Activated naive CD4-positive, alpha-beta T cell treated with anti-CD3 and anti-CD28 coated beads, Interleukin-2, amount 50 U/mL, for 72 hours (primary cell): ENCODE data around the gene CNPY4. TPM values are rescaled to one million over a fixed set of nuclear protein-coding genes. Genes with fewer than 3 reads are reported as not detected.

Experiments used
- ATAC-seq, 2 donors: fragments of 150-1000 bp; cut with Tn5 transposase; 2 replicates each; pipeline ENCODE4 v1.10.0; 2021; ENCODE audit warnings: mild to moderate bottlenecking in 2 of 2, moderate library complexity in 2 of 2
- DNase-seq, 2 donors: peaks; one replicate each; pipeline ENCODE4 v3.0.0; 2021 to 2022; ENCODE audit warnings: low spot score in 2 of 2
- H3K27ac Mint-ChIP-seq, 2 donors: one replicate each; pipeline ENCODE4 v1.8.0; 2022; ENCODE audit warnings: mild to moderate bottlenecking in 2 of 2, mixed read lengths in 2 of 2
- H3K36me3 Mint-ChIP-seq, 2 donors: one replicate each; pipeline ENCODE4 v1.8.0; 2022; ENCODE audit warnings: mixed read lengths in 2 of 2
- H3K9me3 Mint-ChIP-seq, 2 donors: one replicate each; pipeline ENCODE4 v1.8.0; 2022; ENCODE audit warnings: mixed read lengths in 2 of 2
- total RNA-seq, 2 donors: library from RNA; stranded (reverse); gene quantifications; one replicate each; pipeline ENCODE4 v1.2.3, GENCODE V29; 2022

Gene CNPY4, protein sequence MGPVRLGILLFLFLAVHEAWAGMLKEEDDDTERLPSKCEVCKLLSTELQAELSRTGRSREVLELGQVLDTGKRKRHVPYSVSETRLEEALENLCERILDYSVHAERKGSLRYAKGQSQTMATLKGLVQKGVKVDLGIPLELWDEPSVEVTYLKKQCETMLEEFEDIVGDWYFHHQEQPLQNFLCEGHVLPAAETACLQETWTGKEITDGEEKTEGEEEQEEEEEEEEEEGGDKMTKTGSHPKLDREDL
- 10 to 100 TPM; 16.4 to 20.9 TPM for total RNA-seq

DNA sequence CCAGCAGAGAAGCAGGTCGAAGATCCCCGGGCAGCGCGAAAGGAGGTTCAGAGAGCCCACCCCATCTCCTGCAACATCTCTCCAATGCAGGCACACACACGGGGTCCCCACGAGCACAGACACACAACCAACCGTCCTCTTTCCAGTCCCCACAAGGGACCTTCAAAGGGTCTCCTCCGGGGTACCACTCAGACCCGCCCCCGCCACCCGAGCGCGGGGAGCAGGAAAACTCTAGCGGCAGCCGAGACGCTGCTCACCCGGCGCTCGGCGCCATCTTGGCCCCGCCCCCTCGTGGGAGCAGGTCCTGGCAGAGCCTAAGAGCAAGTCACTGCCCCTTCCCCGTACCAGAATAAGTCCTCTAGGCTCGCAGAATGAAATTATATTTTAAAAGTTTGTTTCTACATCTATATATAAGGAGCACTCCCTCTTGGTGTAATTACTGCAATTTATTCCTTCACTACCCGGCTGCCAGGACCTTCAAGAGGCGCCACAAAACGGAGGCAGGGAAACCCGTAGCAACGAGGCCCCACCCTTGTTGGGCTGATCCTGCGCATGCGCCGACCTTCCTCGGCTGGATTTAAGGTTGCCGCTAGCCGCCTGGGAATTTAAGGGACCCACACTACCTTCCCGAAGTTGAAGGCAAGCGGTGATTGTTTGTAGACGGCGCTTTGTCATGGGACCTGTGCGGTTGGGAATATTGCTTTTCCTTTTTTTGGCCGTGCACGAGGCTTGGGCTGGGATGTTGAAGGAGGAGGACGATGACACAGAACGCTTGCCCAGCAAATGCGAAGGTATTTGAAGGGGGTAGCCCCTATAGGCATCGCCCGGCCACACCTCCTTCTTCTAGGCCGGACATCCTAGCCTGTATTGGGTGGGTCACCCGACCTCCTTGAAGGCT is at the start of gene CNPY4, which contains the start of gene TAF6:
CNPY4 (plus strand) TSS at position 563 of the 898 bp plus-strand sequence; CDS start at position 674, 111 bp downstream.
TAF6 (minus strand) TSS at position 287 of the 898 bp plus-strand sequence. CDS start 5,149 bp downstream, outside the sequence.
- peak; percentile 81 for ATAC-seq
- H3K36me3 Mint-ChIP-seq: peaks cover 7 to 16% of the 10 kb centered on the region in 2 donors

DNA sequence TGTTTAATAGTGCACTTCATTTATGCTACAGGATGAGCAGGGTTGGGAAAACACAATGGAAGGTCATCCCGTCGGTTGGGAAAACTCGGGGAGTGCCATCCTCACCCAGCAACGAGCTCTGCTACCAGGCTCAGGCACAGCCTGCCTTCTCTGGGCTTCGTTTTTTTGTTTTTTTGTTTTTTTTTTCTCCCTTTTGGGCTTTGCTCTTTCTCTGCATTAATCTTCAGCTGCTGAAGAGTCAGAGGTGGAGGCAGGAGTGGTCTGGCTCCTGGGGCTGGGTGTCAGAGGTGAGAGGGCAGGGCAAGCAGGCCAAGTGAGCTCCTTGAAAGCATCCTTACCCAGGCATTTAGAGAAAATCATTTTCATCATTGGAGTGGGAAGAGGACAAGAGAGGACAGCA is 49.4 kb upstream of the CNPY4 start:
- H3K9me3 Mint-ChIP-seq: peaks cover 19 to 30% of the 10 kb centered on the region in 2 donors
- no peak overlapping the region for H3K27ac Mint-ChIP-seq
- ATAC-seq: no peak
- H3K36me3 Mint-ChIP-seq: peaks cover 50 to 56% of the 10 kb centered on the region in 2 donors
- DNase-seq: no peak

More for the DNA sequence above, at the start of gene CNPY4, which contains the start of gene TAF6:
- peak; percentile 91 to 93 for DNase-seq
- H3K9me3 Mint-ChIP-seq: no peaks in the 10 kb centered on the region
- H3K27ac Mint-ChIP-seq: peak within 1 kb of the TSS; percentile 94 to 99

DNA sequence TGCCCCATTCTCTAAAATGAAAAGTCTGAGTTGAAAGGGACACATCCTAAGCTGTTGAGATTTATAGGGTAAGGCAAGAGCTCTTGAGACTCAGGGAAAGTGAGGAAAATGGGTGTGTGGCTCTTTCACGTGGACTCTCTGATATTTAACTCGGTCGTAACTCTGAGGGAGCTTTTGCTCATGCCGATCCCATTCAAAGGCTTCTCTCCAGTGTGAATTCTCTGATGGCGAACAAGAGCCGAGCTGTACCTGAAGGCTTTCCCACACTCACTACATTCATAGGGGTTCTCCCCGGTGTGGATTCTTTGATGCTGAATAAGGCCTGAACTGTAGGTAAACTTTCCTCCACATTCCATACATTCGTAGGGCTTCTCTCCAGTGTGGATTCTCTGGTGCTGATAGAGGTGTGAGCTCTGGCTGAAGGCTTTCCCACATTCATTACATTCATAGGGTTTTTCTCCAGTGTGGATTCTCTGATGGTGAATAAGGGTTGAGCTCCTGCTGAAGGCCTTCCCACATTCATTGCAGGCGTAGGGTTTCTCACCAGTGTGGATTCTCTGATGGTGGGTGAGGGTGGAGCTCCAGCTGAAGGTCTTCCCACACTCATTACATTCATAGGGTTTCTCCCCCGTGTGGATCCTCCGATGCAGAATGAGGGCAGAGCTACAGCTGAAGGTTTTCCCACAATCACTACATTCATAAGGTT is 48.3 kb upstream of the CNPY4 start:
- peaks cover 19 to 30% of the 10 kb centered on the region in 2 donors for H3K9me3 Mint-ChIP-seq
- no peak for ATAC-seq

DNA sequence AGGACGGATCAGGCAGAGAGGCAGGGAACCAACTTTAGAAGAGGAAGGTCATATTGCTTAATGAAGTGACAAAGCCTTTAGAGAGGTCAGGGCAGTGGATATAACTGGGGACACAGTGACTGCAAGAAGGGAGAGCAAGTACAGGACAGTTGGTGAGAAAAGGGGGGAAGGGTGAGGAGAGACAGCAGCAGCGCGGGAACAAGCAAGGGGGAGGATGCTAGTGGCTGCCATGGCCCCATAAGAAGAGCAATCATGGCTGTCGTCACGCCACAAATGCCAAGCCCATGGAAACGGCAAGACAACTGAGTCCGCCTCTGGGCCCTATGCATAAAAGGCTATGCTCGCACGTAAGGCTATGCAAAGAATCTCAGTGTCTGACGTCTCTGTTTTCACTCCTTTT is 47.0 kb upstream of the CNPY4 start:
- peaks cover 72 to 79% of the 10 kb centered on the region in 2 donors for H3K36me3 Mint-ChIP-seq
- H3K27ac Mint-ChIP-seq: no peak overlapping the region
- no peak for DNase-seq
- H3K9me3 Mint-ChIP-seq: peaks cover 19 to 30% of the 10 kb centered on the region in 2 donors
- ATAC-seq: no peak

More for the DNA sequence above, 48.3 kb upstream of the CNPY4 start:
- H3K36me3 Mint-ChIP-seq: peaks cover 62 to 67% of the 10 kb centered on the region in 2 donors
- no peak for DNase-seq
- H3K27ac Mint-ChIP-seq: no peak overlapping the region

DNA sequence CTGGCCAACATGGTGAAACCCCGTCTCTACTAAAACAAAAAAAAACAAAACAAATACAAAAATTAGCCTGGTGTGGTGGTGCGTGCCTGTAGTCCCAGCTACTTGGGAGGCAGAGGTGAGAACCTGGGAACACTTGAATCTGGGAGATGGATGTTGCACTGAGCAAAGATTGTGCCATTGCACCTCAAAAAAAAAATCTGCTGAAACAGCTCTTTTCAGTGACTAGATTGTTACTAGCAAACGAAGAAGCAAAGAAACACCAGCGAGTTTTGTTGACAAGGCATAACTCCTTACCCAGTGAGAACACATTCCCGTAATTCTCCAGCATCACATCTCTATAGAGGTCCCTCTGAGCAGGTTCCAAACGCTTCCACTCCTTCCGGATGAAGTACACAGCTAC is 44.6 kb upstream of the CNPY4 start:
- ATAC-seq: no peak
- peaks cover 19 to 30% of the 10 kb centered on the region in 2 donors for H3K9me3 Mint-ChIP-seq
- peaks cover 71 to 81% of the 10 kb centered on the region in 2 donors for H3K36me3 Mint-ChIP-seq
- no peak overlapping the region for H3K27ac Mint-ChIP-seq
- no peak for DNase-seq

DNA sequence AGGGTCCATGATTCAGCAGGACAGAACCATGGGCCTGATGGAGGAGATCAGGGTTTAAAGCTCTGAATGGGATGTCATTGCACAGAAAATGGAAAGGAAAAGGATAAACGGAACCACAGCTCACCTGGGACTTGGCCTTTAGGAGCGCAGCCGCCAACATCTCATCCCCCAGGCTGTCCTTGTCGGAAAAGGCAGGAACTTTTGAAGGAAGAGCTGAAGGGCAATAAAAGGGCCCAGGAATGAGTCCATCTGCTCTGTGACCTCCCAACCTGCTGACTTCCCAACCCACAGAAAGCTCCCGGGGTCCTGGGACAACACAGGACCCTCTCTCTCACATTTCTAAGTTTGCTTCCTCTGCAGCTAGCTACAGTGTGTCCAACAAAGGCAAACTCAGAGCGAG is 44.0 kb upstream of the CNPY4 start:
- DNase-seq: no peak
- Mint-ChIP-seq H3K27ac (no peak overlapping the region), H3K36me3 (peaks cover 69 to 75% of the 10 kb centered on the region in 2 donors), H3K9me3 (peaks cover 19 to 25% of the 10 kb centered on the region in 2 donors)
- no peak for ATAC-seq

DNA sequence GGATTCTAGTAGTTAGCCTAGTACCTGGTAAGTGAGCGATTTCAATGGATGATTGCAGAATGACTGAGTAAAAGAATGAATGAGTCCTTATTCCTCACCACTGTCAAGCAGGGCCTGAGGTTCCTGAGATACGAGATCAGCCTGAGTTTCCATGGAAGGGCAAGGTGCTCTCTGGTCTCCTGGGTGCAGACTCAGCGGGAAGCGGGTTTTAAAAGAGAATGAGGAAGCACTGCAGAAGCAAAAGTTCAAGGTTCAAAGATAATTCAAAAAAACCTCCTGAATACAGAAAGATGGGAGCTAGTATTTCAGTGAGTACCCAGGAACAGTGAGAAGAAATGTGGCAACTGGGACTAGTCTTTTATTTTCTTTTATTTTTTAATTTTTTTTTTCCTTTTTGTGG is 42.2 kb upstream of the CNPY4 start:
- Mint-ChIP-seq H3K9me3 (peaks cover 8 to 10% of the 10 kb centered on the region in 2 donors), H3K27ac (peak overlapping the region in 1 of 2 donors; percentile 15), H3K36me3 (peaks cover 55 to 62% of the 10 kb centered on the region in 2 donors)
- ATAC-seq (no peak), DNase-seq (no peak)

DNA sequence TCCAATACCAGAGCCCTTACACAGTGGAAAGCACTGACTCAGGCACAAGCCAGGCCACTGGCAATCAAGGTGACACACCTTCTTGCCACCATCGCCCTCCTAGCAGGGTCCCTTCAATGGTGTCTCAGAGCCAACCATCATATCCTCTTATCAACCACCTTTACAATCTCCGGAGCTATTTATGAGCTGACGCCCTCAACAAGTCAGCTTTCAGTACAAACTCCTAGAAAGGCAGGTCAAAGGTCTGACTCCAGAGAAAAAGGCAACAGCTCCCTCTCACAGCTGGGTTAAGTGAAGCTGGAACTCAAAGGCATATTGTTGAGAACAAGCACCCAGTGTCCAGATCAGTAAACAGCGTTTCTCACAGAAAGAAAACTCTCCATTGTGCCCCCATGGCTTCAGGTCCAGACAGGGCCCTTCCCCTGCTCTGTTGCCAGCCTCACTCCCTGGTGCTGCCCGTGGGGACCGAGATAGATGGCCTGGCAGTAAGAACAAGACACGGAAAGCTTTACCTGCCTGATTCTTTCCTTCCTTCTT is 40.3 kb upstream of the CNPY4 start:
- H3K27ac Mint-ChIP-seq: no peak overlapping the region
- peaks cover 36 to 43% of the 10 kb centered on the region in 2 donors for H3K36me3 Mint-ChIP-seq
- no peak for ATAC-seq
- H3K9me3 Mint-ChIP-seq: no peaks in the 10 kb centered on the region
- no peak for DNase-seq

DNA sequence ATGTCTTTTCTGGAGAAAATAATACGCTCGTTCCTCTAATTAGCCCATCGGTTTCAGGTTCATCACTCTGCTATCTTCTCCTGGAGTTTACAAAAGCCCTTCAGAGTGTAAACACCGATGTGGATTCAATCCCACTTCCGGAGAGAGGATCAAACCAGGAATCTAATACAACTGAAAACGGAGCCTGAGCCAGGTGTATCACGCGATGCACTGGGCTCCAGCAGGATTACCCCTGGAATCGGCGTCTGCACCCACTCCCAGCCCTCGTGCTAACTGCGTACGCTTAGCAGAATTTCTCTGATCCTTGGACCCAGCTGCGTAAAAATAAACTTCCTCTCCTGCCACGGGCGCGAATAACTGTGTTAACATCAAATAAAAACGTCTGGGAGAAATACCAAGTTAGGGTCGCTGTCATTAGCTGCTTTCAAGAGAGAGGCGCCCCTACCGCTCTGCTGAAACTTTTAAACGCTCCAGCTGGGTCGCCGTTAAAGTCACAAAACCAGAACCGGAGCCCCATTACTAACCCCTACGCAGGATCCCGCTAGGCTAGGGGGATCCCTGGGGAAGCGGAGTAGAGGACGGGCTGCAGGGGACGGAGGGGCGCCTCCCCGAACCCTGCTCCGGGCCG is 38.4 kb upstream of the CNPY4 start:
- H3K27ac Mint-ChIP-seq: peak overlapping the region; percentile 88 to 94
- ATAC-seq (no peak), DNase-seq (no peak)
- H3K9me3 Mint-ChIP-seq: no peaks in the 10 kb centered on the region
- H3K36me3 Mint-ChIP-seq: peaks cover 20 to 24% of the 10 kb centered on the region in 2 donors

DNA sequence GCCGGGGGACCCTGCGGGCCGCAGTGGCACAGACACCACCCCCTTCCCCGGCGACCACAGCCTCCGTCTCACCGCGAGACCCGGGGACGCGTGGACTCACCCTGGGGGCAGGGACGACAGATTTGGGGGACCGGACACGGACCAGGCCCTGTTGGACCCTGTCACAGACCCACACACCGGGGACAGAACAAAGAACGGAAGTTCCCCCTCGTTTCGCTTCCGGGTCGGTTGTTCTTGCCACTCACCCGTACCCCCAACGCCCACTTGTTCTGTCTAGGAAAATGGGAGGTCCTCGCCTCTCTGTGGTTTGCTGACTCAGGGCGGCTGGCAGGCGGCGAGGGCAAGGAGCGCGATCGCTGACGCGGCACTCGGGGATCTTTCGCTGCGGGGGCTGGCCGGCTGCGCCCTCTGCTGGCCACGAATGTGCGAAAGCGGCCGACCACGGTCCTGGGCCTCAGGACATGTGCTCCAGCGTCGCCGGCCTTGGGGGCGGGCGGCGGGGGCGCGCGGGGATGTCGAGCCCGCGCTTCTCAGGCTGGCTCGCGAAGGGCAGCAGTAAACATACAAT is 37.8 kb upstream of the CNPY4 start, which contains the start of gene ZNF3:
ZNF3 (minus strand) TSS at position 189 of the 568 bp plus-strand sequence. CDS start 4,366 bp downstream, outside the sequence.
- DNase-seq: peak; percentile 97 to 99
- peaks cover 14 to 18% of the 10 kb centered on the region in 2 donors for H3K36me3 Mint-ChIP-seq
- peak; percentile 85 to 90 for ATAC-seq
- no peaks in the 10 kb centered on the region for H3K9me3 Mint-ChIP-seq
- H3K27ac Mint-ChIP-seq: peak within 1 kb of the TSS; percentile 88 to 94

DNA sequence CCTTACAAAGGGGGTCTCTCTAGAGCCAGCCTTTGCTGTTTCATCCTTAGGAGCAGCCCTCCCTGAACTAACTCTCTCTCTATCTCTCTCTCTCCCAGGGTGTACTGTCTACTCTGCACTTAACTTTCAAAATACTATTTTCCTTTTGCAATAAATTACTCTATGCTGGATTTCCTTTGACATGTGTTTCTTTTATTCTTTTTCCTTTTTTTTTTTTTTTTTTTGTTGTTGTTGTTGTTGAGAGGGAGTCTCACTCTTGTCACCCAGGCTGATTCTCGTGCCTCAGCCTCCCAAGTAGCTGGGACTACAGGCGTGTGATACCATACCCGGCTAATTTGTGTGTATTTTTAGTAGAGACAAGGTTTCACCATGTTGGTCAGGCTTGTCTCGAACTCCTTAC is 36.5 kb upstream of the CNPY4 start:
- Mint-ChIP-seq H3K27ac (peak overlapping the region; percentile 45 to 88), H3K9me3 (no peaks in the 10 kb centered on the region), H3K36me3 (peaks cover 8 to 10% of the 10 kb centered on the region in 2 donors)
- DNase-seq: no peak
- no peak for ATAC-seq

DNA sequence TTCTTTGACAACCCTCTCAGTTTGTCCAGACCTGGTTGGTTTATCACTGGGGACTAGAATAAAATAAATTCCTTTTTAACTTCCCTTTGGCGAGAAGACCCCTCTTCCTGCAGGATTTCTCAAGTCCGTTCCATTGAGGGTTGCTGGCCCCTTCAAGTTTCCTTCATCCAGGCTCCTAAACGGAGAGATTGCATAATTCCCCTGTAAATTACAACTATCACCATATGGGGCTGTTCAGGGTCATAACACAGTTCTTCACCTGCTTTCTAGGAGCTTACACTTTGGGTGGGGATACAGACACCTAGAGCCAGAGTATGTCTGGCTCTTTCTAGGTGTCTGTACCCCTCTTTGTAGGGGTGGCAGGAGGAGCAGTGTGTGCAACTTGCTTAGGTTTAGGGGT is 33.9 kb upstream of the CNPY4 start:
- ATAC-seq (no peak), DNase-seq (no peak)
- peaks cover 5 to 12% of the 10 kb centered on the region in 2 donors for H3K36me3 Mint-ChIP-seq
- H3K27ac Mint-ChIP-seq: no peak overlapping the region
- no peaks in the 10 kb centered on the region for H3K9me3 Mint-ChIP-seq

DNA sequence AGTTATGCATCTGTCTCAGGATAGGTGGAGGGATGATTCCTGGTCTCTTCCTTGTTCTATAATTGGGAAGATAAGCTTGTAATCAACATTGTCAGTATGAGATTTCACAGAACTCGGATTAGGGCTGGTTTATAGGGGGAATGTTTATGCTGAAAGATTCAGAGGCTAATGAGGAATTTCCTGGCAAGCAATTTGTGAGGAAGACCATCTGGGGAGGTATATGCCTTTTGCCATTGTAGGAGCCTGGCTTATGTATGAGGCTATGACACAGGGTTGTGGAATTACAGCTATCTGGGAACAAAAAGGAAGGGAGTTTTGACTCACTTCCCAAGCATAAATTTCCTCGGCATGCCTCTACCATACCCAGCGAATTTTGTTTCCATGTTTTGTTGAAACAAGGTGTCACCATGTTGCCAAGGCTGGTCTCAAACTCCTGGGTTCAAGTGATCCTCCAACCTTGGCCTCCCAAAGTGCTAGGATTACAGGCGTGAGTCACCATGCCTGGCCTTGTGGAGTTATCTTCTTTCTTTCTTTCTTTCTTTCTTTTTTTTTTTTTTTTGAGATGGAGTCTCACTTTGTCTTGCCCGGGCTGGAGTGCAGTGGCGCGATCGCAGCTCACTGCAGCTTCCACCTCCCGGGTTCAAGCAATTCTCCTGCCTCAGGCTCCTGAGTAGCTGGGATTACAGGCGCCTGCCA is 32.2 kb upstream of the CNPY4 start:
- no peak for DNase-seq
- Mint-ChIP-seq H3K27ac (peak overlapping the region in 1 of 2 donors; percentile 91), H3K9me3 (no peaks in the 10 kb centered on the region), H3K36me3 (peaks cover 0 to 9% of the 10 kb centered on the region in 2 donors)
- no peak for ATAC-seq

DNA sequence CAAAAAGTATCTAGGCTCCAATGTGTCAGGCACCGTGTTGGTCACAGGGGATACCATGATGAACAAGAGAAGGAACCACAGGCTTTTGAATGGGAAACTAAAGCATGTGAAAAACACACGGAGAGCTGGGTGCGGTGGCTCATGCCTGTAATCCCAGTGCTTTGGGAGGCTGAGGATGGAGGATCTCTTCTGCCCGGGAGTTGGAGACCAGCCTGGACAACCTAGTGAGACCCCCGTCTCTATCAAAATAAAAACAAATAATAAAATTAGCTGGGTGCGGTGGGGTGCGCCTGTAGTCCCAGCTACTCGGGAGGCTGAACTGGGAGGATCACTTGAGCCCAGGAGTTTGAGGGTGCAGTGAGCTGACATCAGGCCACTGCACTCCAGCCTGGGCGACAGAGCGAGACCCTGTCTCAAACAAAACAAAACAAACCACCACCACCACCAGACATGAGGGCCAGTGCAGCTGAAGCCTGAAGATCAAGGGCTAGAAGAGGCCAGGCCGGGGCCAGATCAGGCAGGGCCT is 31.3 kb upstream of the CNPY4 start:
- ATAC-seq: peak; percentile 3 to 20

More for the DNA sequence above, 31.3 kb upstream of the CNPY4 start:
- Mint-ChIP-seq H3K27ac (peak overlapping the region; percentile 79 to 91), H3K36me3 (peaks cover 0 to 9% of the 10 kb centered on the region in 2 donors), H3K9me3 (no peaks in the 10 kb centered on the region)
- DNase-seq: no peak
